ENCODE results near the gene ZNF462.
"Not testable (repeated sequence)": the region's sequence is repeated elsewhere in the genome, so short reads cannot be mapped to it uniquely, and the experiment has no call there.

The ZNF462 gene

DNA sequence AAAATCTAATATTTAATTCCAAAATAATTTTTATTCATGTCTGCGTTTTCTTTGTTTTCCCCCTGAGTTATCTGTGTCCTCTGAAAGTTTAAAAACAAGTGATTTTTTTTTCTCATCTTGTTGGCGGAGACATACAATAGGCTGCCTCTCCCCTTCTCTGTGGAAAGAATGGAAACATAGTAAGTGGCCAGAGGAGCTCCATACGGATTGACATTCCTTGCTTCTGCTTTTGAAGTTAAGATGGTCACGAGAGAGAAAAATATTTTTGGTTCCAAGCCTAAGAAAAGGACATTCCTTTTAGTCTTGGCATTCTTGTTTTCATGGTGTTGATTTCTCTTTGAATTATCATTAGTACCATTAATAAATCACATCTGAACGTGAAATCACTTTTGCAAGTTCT is 28.3 kb downstream of the ZNF462 start:
- in situ Hi-C loops (cut with MboI; ENCODE audit: low pct_unique_long_range_greater_than_20kb, low sequenced_read_pairs, unreplicated experiment) = no loop called here
- TF ChIP-seq, protein P1, sequence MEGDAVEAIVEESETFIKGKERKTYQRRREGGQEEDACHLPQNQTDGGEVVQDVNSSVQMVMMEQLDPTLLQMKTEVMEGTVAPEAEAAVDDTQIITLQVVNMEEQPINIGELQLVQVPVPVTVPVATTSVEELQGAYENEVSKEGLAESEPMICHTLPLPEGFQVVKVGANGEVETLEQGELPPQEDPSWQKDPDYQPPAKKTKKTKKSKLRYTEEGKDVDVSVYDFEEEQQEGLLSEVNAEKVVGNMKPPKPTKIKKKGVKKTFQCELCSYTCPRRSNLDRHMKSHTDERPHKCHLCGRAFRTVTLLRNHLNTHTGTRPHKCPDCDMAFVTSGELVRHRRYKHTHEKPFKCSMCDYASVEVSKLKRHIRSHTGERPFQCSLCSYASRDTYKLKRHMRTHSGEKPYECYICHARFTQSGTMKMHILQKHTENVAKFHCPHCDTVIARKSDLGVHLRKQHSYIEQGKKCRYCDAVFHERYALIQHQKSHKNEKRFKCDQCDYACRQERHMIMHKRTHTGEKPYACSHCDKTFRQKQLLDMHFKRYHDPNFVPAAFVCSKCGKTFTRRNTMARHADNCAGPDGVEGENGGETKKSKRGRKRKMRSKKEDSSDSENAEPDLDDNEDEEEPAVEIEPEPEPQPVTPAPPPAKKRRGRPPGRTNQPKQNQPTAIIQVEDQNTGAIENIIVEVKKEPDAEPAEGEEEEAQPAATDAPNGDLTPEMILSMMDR (IDR thresholded peaks at IDR 0.05; ENCODE audit: extremely low read depth, insufficient read depth, missing control alignments) = no peak
- DNase-seq (ENCODE audit: low spot score) = no peak

DNA sequence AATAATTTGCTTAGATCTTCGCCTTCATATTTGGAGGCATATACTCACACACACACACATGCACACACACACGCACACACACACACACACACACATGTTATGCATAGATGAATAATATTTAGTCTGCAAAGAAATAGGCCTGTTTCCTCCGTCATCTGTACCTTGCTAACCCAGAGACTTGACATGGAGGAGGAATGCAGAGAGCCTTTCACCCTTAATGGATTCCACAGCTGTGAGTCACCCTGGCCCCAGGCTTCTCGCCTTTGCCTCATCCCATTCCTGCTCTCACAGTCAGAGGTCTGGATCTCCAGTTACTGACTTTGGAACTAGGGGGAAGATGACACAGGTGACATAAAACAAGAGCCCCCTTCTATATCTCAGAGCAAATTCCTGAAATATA is 29.7 kb downstream of the ZNF462 start:
- TF ChIP-seq, protein P1 (IDR thresholded peaks at IDR 0.05; ENCODE audit: extremely low read depth, insufficient read depth, missing control alignments) = no peak
- no peak for DNase-seq (ENCODE audit: low spot score)
- in situ Hi-C loops (cut with MboI; ENCODE audit: low pct_unique_long_range_greater_than_20kb, low sequenced_read_pairs, unreplicated experiment) = no loop called here

DNA sequence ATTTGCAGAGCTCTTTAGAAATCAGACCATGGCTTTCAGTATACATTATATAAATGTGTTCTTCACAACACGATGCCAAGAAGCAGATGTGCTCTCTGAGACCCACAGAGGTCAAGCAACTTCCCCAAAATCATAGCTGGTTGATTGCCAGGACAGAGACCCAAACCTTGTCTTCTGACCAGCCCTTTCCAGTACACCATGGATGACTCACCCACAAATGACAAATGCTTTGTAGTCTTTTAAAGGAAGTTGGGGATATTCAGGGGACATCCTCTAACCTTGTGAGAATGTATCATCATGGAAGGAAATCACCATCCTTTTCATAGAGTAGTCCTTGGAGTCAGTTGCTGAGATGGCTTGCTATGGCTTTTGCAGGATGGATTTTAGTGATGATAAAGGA is 30.1 kb downstream of the ZNF462 start:
- in situ Hi-C loops (cut with MboI; ENCODE audit: low pct_unique_long_range_greater_than_20kb, low sequenced_read_pairs, unreplicated experiment) = no loop called here
- TF ChIP-seq, protein P1 (IDR thresholded peaks at IDR 0.05; ENCODE audit: extremely low read depth, insufficient read depth, missing control alignments) = no peak
- DNase-seq (ENCODE audit: low spot score) = no peak

DNA sequence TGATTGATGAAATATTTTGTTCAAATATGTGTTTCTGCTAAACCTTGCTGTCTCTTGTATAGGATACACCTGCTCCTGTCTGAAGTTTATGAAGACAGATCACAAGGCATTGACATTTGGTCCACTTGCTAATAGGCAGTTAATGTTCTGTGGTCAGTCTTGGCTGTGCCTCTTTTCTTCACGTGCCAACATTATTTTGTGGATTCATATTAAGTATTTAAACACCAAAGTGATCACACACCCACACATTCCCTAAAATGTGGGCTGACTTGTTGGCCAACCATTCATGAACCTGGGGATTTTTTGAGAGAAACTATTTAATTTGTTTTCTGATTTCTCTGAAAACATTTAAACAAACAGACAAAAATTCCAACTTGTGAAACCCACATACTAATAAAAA is 33.7 kb downstream of the ZNF462 start:
- no peak for DNase-seq (ENCODE audit: low spot score)
- TF ChIP-seq, protein P1 (IDR thresholded peaks at IDR 0.05; ENCODE audit: extremely low read depth, insufficient read depth, missing control alignments) = no peak
- in situ Hi-C loops (cut with MboI; ENCODE audit: low pct_unique_long_range_greater_than_20kb, low sequenced_read_pairs, unreplicated experiment) = no loop called here

DNA sequence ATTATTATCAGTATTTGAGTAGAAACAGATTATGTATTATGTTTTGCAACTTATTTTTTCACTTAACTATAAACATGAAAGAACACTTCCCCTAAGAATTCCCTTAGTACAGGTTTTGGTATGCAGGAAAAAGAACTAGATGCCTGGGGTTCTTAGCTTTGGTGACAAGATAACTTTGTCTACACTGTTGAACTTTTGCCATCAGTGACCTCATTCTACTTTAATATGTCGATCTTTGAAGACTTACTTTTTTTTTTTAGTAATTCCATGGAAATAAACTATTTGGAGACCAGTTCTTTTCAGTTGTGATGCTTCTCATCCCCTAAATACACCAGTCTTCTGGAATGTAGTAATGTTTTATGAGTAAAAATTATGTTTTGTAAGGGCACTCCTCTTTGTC is 34.3 kb downstream of the ZNF462 start:
- in situ Hi-C loops (cut with MboI; ENCODE audit: low pct_unique_long_range_greater_than_20kb, low sequenced_read_pairs, unreplicated experiment) = no loop called here
- no peak for DNase-seq (ENCODE audit: low spot score)
- TF ChIP-seq, protein P1 (IDR thresholded peaks at IDR 0.05; ENCODE audit: extremely low read depth, insufficient read depth, missing control alignments) = no peak

DNA sequence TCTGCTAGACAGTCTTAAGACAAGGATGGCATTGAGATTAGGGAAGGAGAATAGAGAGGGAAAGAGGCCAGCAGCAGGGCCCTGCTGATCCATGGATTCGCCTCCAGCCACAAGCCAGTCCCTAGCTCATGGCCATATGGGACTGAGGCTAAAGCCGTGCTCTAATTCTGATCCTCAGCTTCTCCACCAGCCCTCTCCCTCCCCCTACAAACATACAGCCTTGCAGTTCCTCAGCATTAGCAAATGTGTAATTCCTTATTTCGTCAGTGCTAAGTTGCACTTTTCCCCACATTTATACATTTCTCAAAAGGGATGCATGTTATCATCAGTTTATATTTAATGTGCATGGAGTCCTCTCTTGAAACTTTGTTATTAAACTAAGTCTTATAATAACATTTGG is 34.8 kb downstream of the ZNF462 start:
- TF ChIP-seq, protein P1 (IDR thresholded peaks at IDR 0.05; ENCODE audit: extremely low read depth, insufficient read depth, missing control alignments) = no peak
- no peak for DNase-seq (ENCODE audit: low spot score)
- in situ Hi-C loops (cut with MboI; ENCODE audit: low pct_unique_long_range_greater_than_20kb, low sequenced_read_pairs, unreplicated experiment) = no loop called here

DNA sequence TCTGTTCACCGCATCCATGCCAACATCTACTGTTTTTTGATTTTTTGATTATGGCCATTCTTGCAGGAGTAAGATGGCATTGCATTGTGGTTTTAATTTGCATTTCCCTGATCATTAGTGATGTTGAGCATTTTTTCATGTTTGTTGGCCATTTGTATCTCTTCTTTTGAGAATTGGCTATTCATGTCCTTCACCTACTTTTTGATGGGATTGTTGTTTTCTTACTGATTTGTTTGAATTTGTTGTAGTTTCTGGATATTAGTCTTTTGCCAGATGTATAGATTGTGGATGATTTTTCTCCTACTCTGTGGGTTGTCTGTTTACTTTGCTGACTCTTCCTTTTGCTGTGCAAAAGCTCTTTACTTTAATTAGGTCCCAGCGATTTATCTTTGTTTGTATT is 37.6 kb downstream of the ZNF462 start:
- DNase-seq (ENCODE audit: low spot score) = not testable (repeated sequence)

More for the DNA sequence above, 37.6 kb downstream of the ZNF462 start:
- in situ Hi-C loops (cut with MboI; ENCODE audit: low pct_unique_long_range_greater_than_20kb, low sequenced_read_pairs, unreplicated experiment) = not testable (repeated sequence)

All from GM13977 (cell line).